H1 (cell line): ENCODE measurements around the gene DRD5. TPM values are rescaled to one million over a fixed set of nuclear protein-coding genes. Genes with fewer than 3 reads are reported as not detected.

Experiments
- CTCF ChIA-PET: fragments of 300-600 bp; sonication (Branson Sonifier 250); formaldehyde crosslinking; loops from one replicate; lab custom pipeline; 2021; ENCODE audit not compliant: partially characterized antibody; lab: Charles Lee
- POLR2A ChIA-PET: fragments of 300-600 bp; sonication (Branson Sonifier 250); formaldehyde crosslinking; loops from one replicate; lab custom pipeline; 2021; ENCODE audit warnings: inconsistent platforms; ENCODE audit not compliant: partially characterized antibody; lab: Charles Lee
- DNase-seq, 2 experiments: peaks; one replicate each; pipeline versions ENCODE4 v3.0.0 to v3.0.0-alpha.2; 2010 to 2022; ENCODE audit warnings: low spot score in 2 of 2, low read depth in 1 of 2, mixed read lengths in 1 of 2
- FAIRE-seq: peaks from 2 replicates; lab custom pipeline; 2011; peaks lifted over from hg19 to GRCh38; lab: Jason Lieb, UNC
- H2AFZ ChIP-seq: 2 replicates; pipeline ENCODE4 v1.8.1; 2012; ENCODE audit warnings: low read length, inconsistent platforms
- H2AK5ac ChIP-seq: 2 replicates; pipeline ENCODE4 v1.6.1; 2013; ENCODE audit warnings: low read depth, low read length
- H2BK120ac ChIP-seq: replicated peaks from 2 replicates; pipeline ENCODE3; 2013; ENCODE audit warnings: low read depth, low read length, inconsistent platforms
- H2BK12ac ChIP-seq: 2 replicates; pipeline ENCODE4 v1.6.1; 2013; ENCODE audit warnings: low read depth, low read length
- H2BK15ac ChIP-seq: 2 replicates; pipeline ENCODE4 v1.6.1; 2013; ENCODE audit warnings: low read length
- H2BK20ac ChIP-seq: 2 replicates; pipeline ENCODE4 v1.6.1; 2013; ENCODE audit warnings: low read length
- H2BK5ac ChIP-seq: 2 replicates; pipeline ENCODE4 v1.6.1; 2013; ENCODE audit warnings: low read depth, low read length
- H3K14ac ChIP-seq: 2 replicates; pipeline ENCODE4 v1.6.1; 2013; ENCODE audit warnings: inconsistent platforms; ENCODE audit not compliant: insufficient read length
- H3K18ac ChIP-seq: 2 replicates; pipeline ENCODE4 v1.6.1; 2013; ENCODE audit warnings: low read length; ENCODE audit errors: extremely low read depth
- H3K23ac ChIP-seq: 2 replicates; pipeline ENCODE4 v1.6.1; 2013; ENCODE audit warnings: inconsistent platforms; ENCODE audit not compliant: insufficient read length
- H3K23me2 ChIP-seq: 2 replicates; pipeline ENCODE4 v1.6.1; 2013; ENCODE audit warnings: low read depth, low read length
- H3K27ac ChIP-seq: 2 replicates; pipeline ENCODE4 v1.6.1; 2011; ENCODE audit warnings: low read depth, low read length, inconsistent platforms
- H3K27me3 ChIP-seq, 4 experiments: replicated peaks in 1 of 4; 1 replicate in 1 of 4; 2 replicates in 3 of 4; pipeline versions ENCODE4 v1.6.1 to v1.8.1; 2011 to 2013; ENCODE audit warnings: low read length in 3 of 4, mild to moderate bottlenecking in 3 of 4, inconsistent platforms in 2 of 4, mixed read lengths in 2 of 4, moderate library complexity in 1 of 4; ENCODE audit not compliant: control insufficient read depth in 3 of 4, insufficient read depth in 3 of 4; ENCODE audit errors: extremely low read depth in 1 of 4
- H3K36me3 ChIP-seq, 4 experiments: 2 replicates each; pipeline versions ENCODE4 v1.6.1 to v1.8.1; 2011 to 2013; ENCODE audit warnings: mild to moderate bottlenecking in 4 of 4, low read length in 3 of 4, moderate library complexity in 2 of 4, control low read depth in 1 of 4, inconsistent platforms in 1 of 4; ENCODE audit not compliant: insufficient read depth in 4 of 4, control insufficient read depth in 2 of 4
- H3K4ac ChIP-seq: replicated peaks from 2 replicates; pipeline ENCODE3; 2013; ENCODE audit warnings: low read length, low read depth, mixed read lengths, inconsistent platforms; ENCODE audit not compliant: insufficient read length
- H3K4me1 ChIP-seq, 4 experiments: replicated peaks in 1 of 4; 1 replicate in 1 of 4; 2 replicates in 3 of 4; pipeline versions ENCODE4 v1.6.1 to v1.8.1; 2011 to 2013; ENCODE audit warnings: low read length in 3 of 4, inconsistent platforms in 2 of 4, mixed read lengths in 1 of 4; ENCODE audit not compliant: insufficient read depth in 4 of 4, control insufficient read depth in 3 of 4
- H3K4me2 ChIP-seq, 2 experiments: 2 replicates each; pipeline versions ENCODE4 v1.6.1 to v1.8.1; 2011 to 2013; ENCODE audit warnings: low read depth in 2 of 2, low read length in 2 of 2, control low read depth in 1 of 2, inconsistent platforms in 1 of 2, mild to moderate bottlenecking in 1 of 2; ENCODE audit not compliant: insufficient read depth in 1 of 2
- H3K4me3 ChIP-seq, 4 experiments: fragments of 200-600, 300-600 bp in 1 of 4; sonication (generic), shearing (Covaris generic), sonication (Bioruptor Twin) in 1 of 4; 2 replicates each; pipeline versions ENCODE4 v1.5.1 to v1.8.1; 2011 to 2016; ENCODE audit warnings: low read length in 4 of 4, low read depth in 3 of 4, control low read depth in 2 of 4, inconsistent platforms in 2 of 4, mild to moderate bottlenecking in 2 of 4, mixed read lengths in 1 of 4, moderate library complexity in 1 of 4; ENCODE audit not compliant: insufficient read depth in 2 of 4; ENCODE audit errors: extremely low read depth in 1 of 4
- H3K56ac ChIP-seq: replicated peaks from 2 replicates; pipeline ENCODE3; 2013; ENCODE audit warnings: low read depth, mild to moderate bottlenecking, mixed read lengths, low read length, inconsistent platforms; ENCODE audit not compliant: insufficient read length
- H3K79me1 ChIP-seq: 2 replicates; pipeline ENCODE4 v1.6.1; 2013; ENCODE audit warnings: low read depth, low read length, control low read depth
- H3K79me2 ChIP-seq, 2 experiments: 2 replicates each; pipeline versions ENCODE4 v1.6.1 to v1.8.1; 2012 to 2013; ENCODE audit warnings: low read length in 2 of 2, mild to moderate bottlenecking in 2 of 2, inconsistent platforms in 1 of 2; ENCODE audit not compliant: insufficient read depth in 2 of 2, control insufficient read depth in 1 of 2
- H3K9ac ChIP-seq, 4 experiments: replicated peaks in 1 of 4; 1 replicate in 1 of 4; 2 replicates in 3 of 4; pipeline versions ENCODE4 v1.6.1 to v1.8.1; 2011 to 2013; ENCODE audit warnings: low read depth in 3 of 4, low read length in 3 of 4, control low read depth in 2 of 4, mild to moderate bottlenecking in 2 of 4, moderate library complexity in 2 of 4, inconsistent platforms in 1 of 4; ENCODE audit errors: extremely low read depth in 1 of 4
- H3K9me3 ChIP-seq, 2 experiments: 2 replicates each; pipeline versions ENCODE4 v1.6.1 to v1.8.1; 2012 to 2013; ENCODE audit warnings: mild to moderate bottlenecking in 2 of 2, moderate library complexity in 2 of 2, control low read depth in 1 of 2, inconsistent platforms in 1 of 2, low read depth in 1 of 2, low read length in 1 of 2, mixed read lengths in 1 of 2; ENCODE audit not compliant: insufficient read depth in 2 of 2
- H4K20me1 ChIP-seq, 2 experiments: replicated peaks in 1 of 2; 2 replicates each; pipeline versions ENCODE3 to v1.8.1; 2011 to 2013; ENCODE audit warnings: inconsistent platforms in 2 of 2, low read length in 2 of 2, mild to moderate bottlenecking in 1 of 2; ENCODE audit not compliant: insufficient read depth in 2 of 2, control insufficient read depth in 1 of 2
- H4K5ac ChIP-seq: 2 replicates; pipeline ENCODE4 v1.6.1; 2013; ENCODE audit warnings: low read length, low read depth, mixed read lengths, inconsistent platforms; ENCODE audit not compliant: insufficient read length
- H4K8ac ChIP-seq: 2 replicates; pipeline ENCODE4 v1.8.0; 2013; ENCODE audit warnings: mild to moderate bottlenecking, moderate library complexity, low read length, inconsistent platforms; ENCODE audit not compliant: insufficient read depth; ENCODE audit errors: extremely low read depth
- H4K91ac ChIP-seq: replicated peaks from 2 replicates; pipeline ENCODE3; 2013; ENCODE audit warnings: low read length, mixed read lengths, inconsistent platforms; ENCODE audit not compliant: insufficient read length
- KDM4A ChIP-seq: IDR thresholded peaks from one replicate; pipeline ENCODE4 v1.7.1; 2012; ENCODE audit warnings: low read depth, mild to moderate bottlenecking, moderate library complexity, low read length, inconsistent platforms; ENCODE audit not compliant: severe bottlenecking
- SIN3A ChIP-seq, 2 experiments: IDR thresholded peaks in 1 of 2; conservative IDR thresholded peaks in 1 of 2; 2 replicates each; pipeline ENCODE4 v1.6.1; 2011 to 2012; ENCODE audit warnings: low read length in 2 of 2, improper control_type of control experiment in 1 of 2, low read depth in 1 of 2, mild to moderate bottlenecking in 1 of 2
- SIX5 ChIP-seq: IDR thresholded peaks from 2 replicates; pipeline ENCODE4 v1.6.1; 2011; ENCODE audit warnings: mild to moderate bottlenecking, low read depth, low read length
- WGBS, 2 experiments: shearing (Covaris generic) in 1 of 2; methylation state at CpG; one replicate each; pipeline versions ENCODE4 v1.1.6 to v1.1.7; 2013 to 2015; ENCODE audit warnings: low lambda C conversion rate in 2 of 2, mixed read lengths in 2 of 2, inconsistent platforms in 1 of 2, low coverage in 1 of 2, missing lambda C conversion rate in 1 of 2; ENCODE audit not compliant: insufficient replicate concordance in 2 of 2, insufficient coverage in 1 of 2, insufficient read length in 1 of 2; ENCODE audit errors: extremely low coverage in 1 of 2, missing lambda C conversion rate in 1 of 2; 5-methylcytosine and 5-hydroxymethylcytosine counted together
- long read RNA-seq, 2 experiments: library from RNA in 1 of 2; library from capped mRNA in 1 of 2; stranded (forward); transcript quantifications; one replicate each; pipeline ENCODE4 v2.0.0, GENCODE V29; 2021; ENCODE audit warnings: inconsistent platforms in 1 of 2
- polyA minus RNA-seq, 3 experiments: library from RNA; depleted of rRNA, polyadenylated mRNA; stranded (reverse); fragments of >200 nt; gene quantifications; 1 replicate in 2 of 3; 2 replicates in 1 of 3; pipeline ENCODE4 v1.2.3, GENCODE V29; 2011
- polyA plus RNA-seq, 7 experiments: library from polyadenylated mRNA; depleted of rRNA in 3 of 7; stranded (reverse) in 5 of 7; unstranded in 2 of 7; fragments of >200 nt in 5 of 7; fragments of 200-250 nt in 2 of 7; gene quantifications; 1 replicate in 5 of 7; 2 replicates in 1 of 7; 4 replicates in 1 of 7; pipeline versions ENCODE4 v1.2.1 to v1.2.3, GENCODE V29; 2011 to 2013; ENCODE audit warnings: missing spikeins in 2 of 7, mixed read lengths in 2 of 7
- total RNA-seq: library from RNA; stranded (reverse); fragmentation: NEBNext Ultra II Directional; extraction: Animal tissue kit (Norgen Biotek cat#: 25700); gene quantifications from 2 replicates; pipeline ENCODE4 v1.2.1, GENCODE V29; 2021
- TF ChIP-seq, protein P1 (sequence below): IDR thresholded peaks from 2 replicates; pipeline ENCODE4 v1.6.1; 2011; ENCODE audit warnings: low read length, improper control_type of control experiment
- TF ChIP-seq, protein P2 (sequence below): IDR thresholded peaks from 2 replicates; pipeline ENCODE4 v1.6.1; 2011; ENCODE audit warnings: low read depth, mild to moderate bottlenecking, low read length; ENCODE audit not compliant: insufficient read depth

Gene DRD5
- 0.11 TPM in 1 of 2 replicates, not detected in the other for total RNA-seq
- polyA plus RNA-seq (2011; rRNA removed) = 0.21 and 0.28 TPM in 2 replicates
- 0.21 TPM for polyA plus RNA-seq (2011; cell fraction: cytosol; rRNA removed)
- polyA plus RNA-seq (2011; cell fraction: nucleus; rRNA removed) = 0.04 TPM
- 0.07 to 0.18 TPM (median 0.15 TPM) in 3 of 4 replicates, not detected in the other for polyA plus RNA-seq (2012, experiment 1 of 2)
- polyA plus RNA-seq (2012, experiment 2 of 2) = 0.13 TPM
- 0.12 TPM for polyA plus RNA-seq (2013, experiment 1 of 2)
- polyA plus RNA-seq (2013, experiment 2 of 2) = 0.13 TPM
- 0.06 and 0.12 TPM in 2 replicates for polyA minus RNA-seq (2011; rRNA and poly(A)+ RNA removed)
- not detected for polyA minus RNA-seq (2011; cell fraction: cytosol; rRNA and poly(A)+ RNA removed)
- 0.50 TPM for polyA minus RNA-seq (2011; cell fraction: nucleus; rRNA and poly(A)+ RNA removed)
- long read RNA-seq, experiment 1 = 0 reads
- long read RNA-seq, experiment 2 = 0 reads

- H3K79me2 ChIP-seq = no peaks in the 10 kb centered on the region
- no peak within 1 kb of the TSS for H2AK5ac ChIP-seq
- no peak for FAIRE-seq
- H2AFZ ChIP-seq = peak within 1 kb of the TSS; percentile 98
- ChIA-PET CTCF (interaction anchor here (1.2 to 3.2 kb wide), 4 partner anchors 45 to 233 kb away, joined by 3 to 20 read pairs (median 4); no protein-coding TSS in a partner anchor), POLR2A (no interaction called here)
- H2BK20ac ChIP-seq = no peak within 1 kb of the TSS
- no peak within 1 kb of the TSS for H4K91ac ChIP-seq
- no peaks in the 10 kb centered on the region; the same call in 1 of the 2 replicates for H3K23me2 ChIP-seq
- H3K4me2 ChIP-seq = peak within 1 kb of the TSS; percentile 51 to 79
- no peaks in the 10 kb centered on the region for H3K36me3 ChIP-seq
- H3K9ac ChIP-seq = no peak within 1 kb of the TSS
- no peak within 1 kb of the TSS for H3K23ac ChIP-seq
- no peak within 1 kb of the TSS for H3K18ac ChIP-seq
- H3K79me1 ChIP-seq = no peaks in the 10 kb centered on the region
- peak; percentile 17 to 71 for DNase-seq
- no peak within 1 kb of the TSS for H3K14ac ChIP-seq
- H4K5ac ChIP-seq = no peak within 1 kb of the TSS
- H2BK120ac ChIP-seq = no peak within 1 kb of the TSS
- H3K4me3 ChIP-seq = peak within 1 kb of the TSS; percentile 29 to 66 (median 34)
- peaks cover 13 to 36% (median 31%) of the 10 kb centered on the region in 4 experiments for H3K27me3 ChIP-seq
- WGBS, 2 experiments = 15% methylated on average over 50 of the region's 78 CpGs; no CpG with 5 or more reads in 1 of the 2 experiments
- H3K4me1 ChIP-seq = no peaks in the 10 kb centered on the region; a peak in 1 of 7 replicates
- H3K56ac ChIP-seq = no peak within 1 kb of the TSS
- no peaks in the 10 kb centered on the region for H3K9me3 ChIP-seq
- no peak within 1 kb of the TSS for H3K27ac ChIP-seq
- no peaks in the 10 kb centered on the region for H4K20me1 ChIP-seq
- no peak within 1 kb of the TSS for H2BK15ac ChIP-seq
- peak within 1 kb of the TSS; percentile 51; the same call in 1 of the 2 replicates for H4K8ac ChIP-seq
- no peak within 1 kb of the TSS for H2BK5ac ChIP-seq
- no peak within 1 kb of the TSS for H3K4ac ChIP-seq
- 0 out of 2 replicates have a peak within 1 kb of the TSS, but pooled peaks have one; percentile 39 for H2BK12ac ChIP-seq
- TF ChIP-seq, protein P1, sequence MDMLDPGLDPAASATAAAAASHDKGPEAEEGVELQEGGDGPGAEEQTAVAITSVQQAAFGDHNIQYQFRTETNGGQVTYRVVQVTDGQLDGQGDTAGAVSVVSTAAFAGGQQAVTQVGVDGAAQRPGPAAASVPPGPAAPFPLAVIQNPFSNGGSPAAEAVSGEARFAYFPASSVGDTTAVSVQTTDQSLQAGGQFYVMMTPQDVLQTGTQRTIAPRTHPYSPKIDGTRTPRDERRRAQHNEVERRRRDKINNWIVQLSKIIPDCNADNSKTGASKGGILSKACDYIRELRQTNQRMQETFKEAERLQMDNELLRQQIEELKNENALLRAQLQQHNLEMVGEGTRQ = no peak
- TF ChIP-seq SIN3A (conservative IDR thresholded peaks at IDR 0.05 in 1 of 2, IDR thresholded peaks at IDR 0.05 in 1 of 2; ENCODE audit: low read depth in 1 of 2, low read length in 2 of 2) = 0 out of 4 replicates have a peak, but pooled peaks of 1 of the 2 experiments have one; percentile 33
- TF ChIP-seq SIX5 = no peak
- peak; percentile 33 for TF ChIP-seq KDM4A
- TF ChIP-seq, protein P2, sequence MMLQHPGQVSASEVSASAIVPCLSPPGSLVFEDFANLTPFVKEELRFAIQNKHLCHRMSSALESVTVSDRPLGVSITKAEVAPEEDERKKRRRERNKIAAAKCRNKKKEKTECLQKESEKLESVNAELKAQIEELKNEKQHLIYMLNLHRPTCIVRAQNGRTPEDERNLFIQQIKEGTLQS = no peak
Measured at GRCh38 chr4:9781343-9782135, at the start of gene DRD5. Gene DRD5 (plus strand): TSS chr4:9781634. CDS start chr4:9782030, 396 bp downstream.
